ENCODE results near the gene COMMD1.

DNA sequence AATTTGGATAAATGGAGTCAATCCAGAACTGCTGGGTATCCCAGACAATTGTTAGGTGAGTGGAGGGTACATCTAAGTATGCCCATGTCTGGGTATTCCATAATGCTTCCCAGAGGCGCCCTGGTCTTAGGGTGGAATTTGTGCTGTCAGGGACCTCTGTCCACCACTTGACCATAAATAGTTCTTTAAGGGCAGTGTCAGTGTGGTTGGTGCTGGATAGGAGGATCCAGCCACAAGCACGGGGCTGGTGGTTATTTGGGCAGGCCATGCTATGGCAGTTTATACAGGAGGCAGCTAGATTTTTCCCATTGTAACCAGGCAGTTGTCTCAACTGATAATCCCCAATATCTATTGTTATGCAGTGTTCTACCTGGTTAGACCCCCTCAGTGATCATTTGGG, 186.0 kb downstream of the COMMD1 start:
- TF ChIP-seq, protein P1, sequence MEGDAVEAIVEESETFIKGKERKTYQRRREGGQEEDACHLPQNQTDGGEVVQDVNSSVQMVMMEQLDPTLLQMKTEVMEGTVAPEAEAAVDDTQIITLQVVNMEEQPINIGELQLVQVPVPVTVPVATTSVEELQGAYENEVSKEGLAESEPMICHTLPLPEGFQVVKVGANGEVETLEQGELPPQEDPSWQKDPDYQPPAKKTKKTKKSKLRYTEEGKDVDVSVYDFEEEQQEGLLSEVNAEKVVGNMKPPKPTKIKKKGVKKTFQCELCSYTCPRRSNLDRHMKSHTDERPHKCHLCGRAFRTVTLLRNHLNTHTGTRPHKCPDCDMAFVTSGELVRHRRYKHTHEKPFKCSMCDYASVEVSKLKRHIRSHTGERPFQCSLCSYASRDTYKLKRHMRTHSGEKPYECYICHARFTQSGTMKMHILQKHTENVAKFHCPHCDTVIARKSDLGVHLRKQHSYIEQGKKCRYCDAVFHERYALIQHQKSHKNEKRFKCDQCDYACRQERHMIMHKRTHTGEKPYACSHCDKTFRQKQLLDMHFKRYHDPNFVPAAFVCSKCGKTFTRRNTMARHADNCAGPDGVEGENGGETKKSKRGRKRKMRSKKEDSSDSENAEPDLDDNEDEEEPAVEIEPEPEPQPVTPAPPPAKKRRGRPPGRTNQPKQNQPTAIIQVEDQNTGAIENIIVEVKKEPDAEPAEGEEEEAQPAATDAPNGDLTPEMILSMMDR (conservative IDR thresholded peaks at IDR 0.05; ENCODE audit: low read depth, low read length): no peak
- TF ChIP-seq EZH2phosphoT487 (IDR thresholded peaks at IDR 0.05; ENCODE audit: borderline replicate concordance, low read length): no peak

Measured in PC-3 (cell line).